Ramos (cell line): ENCODE data around the gene GRID2IP.
"Not testable (repeated sequence)": the region's sequence is repeated elsewhere in the genome, so short reads cannot be mapped to it uniquely, and the experiment has no call there.

ENCODE experiments used
- in situ Hi-C: fragments of 300-500 bp; cut with MboI; formaldehyde crosslinking; loops from one replicate; pipeline ENCODE4 v1.14.3; 2022; ENCODE audit warnings: low sequenced_read_pairs; ENCODE audit not compliant: unreplicated experiment

GRID2IP gene

DNA sequence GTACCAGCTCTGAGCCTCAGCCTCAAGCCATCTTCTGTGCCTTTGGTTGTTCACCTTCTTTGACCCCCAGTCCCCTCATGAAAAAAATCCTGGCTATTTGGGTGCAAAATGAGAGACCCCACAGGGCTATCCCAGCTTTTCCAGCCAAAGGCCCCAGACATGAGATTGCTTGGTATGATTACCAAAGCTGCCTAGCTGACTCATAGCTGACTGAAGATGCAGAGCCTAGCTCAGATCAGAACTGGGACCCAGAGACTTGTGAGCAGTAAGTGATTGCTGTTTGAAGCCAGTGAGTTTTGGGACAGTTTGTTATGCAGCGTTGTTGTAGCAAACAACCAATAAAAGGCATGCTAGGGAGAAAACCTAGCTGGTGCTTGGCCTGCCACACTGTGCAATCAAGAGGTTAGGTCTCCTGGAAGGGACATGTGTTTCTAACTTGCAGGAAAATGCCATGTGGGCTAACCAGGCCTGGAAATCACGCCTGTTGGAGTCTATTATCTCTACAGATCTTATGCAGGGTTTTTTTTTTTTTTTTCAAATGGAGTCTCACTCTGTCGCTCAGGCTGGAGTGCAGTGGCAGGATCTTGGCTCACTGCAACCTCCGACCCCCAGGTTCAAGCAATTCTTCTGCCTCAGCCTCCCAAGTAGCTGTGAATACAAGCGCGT lies 55.5 kb downstream of the GRID2IP start:
- in situ Hi-C loops, result no loop called here

DNA sequence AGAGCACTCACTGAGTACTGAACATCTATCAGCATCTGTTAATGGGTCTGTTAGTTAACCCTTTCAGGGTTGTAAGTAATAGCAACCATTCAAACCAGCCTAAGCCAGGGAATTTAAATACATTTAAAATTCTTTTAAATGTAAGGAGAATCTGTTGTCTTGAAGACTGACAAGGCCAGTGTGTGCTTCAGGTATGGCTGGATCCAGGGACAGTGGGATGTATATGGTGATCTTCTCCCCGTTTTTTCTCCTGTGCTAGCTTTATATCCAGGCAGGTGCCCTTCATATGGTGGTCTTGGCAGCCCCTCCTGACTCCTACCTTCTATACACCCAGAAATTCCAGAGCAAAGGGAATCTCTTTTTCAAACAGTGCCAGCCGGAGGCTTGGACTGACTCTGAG lies 56.9 kb downstream of the GRID2IP start:
- in situ Hi-C loops, result no loop called here

DNA sequence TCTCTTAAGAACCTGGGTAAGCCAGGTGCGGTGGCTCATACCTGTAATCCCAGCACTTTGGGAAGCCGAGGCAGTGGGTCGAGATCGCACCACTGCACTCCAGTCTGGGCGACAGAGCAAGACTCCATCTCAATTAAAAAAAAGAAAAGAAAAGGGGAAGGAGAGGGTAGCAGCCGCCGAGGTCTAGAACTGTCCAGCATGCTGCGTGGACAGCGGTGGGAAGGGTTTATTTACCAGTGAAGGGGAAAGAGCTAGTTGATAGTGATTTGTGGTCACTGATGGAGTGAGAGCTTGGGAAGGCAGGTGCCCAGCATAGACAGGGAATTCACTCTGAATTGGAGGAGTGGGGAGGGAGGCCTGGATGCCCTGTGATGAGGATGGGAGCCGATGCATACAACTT lies 60.1 kb downstream of the GRID2IP start:
- in situ Hi-C loops, result no loop called here

DNA sequence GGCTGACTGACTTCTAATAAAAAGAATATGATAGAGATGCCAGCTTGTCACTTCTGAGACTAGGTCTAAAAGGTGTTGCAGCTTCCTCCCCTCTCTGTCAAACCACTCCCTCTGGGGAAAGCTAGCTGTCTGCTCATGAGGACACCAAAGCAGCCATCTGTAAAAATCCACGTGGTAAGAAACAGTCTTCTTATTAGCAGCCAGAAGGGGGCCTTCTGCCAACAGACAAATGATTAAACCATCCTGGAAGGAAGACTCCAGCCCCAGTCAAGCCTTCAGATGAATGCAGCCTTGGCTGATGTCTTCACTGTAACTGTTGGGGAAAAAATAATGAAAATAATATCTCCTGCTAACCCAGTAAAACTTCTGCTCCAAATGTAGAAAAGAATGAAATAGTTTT lies 61.6 kb downstream of the GRID2IP start:
- in situ Hi-C loops, result no loop called here

DNA sequence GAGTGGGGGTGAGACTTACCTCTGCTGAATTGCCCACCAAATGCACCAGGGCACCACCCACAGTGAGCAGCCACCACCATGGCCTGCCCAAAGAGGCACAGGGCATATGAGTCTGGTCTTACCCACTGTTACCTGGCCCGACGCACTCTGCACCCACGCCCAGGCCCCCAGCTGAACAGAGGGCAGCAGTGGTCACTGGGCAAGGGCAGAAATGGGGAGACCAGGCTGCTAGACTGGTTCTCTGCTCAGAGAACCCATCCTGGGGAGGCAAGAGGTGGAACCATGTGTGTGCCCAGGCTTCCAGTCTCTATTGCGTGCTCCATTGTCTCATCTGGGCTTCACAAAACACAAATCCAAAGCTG lies 64.1 kb downstream of the GRID2IP start:
- in situ Hi-C loops, result no loop called here

DNA sequence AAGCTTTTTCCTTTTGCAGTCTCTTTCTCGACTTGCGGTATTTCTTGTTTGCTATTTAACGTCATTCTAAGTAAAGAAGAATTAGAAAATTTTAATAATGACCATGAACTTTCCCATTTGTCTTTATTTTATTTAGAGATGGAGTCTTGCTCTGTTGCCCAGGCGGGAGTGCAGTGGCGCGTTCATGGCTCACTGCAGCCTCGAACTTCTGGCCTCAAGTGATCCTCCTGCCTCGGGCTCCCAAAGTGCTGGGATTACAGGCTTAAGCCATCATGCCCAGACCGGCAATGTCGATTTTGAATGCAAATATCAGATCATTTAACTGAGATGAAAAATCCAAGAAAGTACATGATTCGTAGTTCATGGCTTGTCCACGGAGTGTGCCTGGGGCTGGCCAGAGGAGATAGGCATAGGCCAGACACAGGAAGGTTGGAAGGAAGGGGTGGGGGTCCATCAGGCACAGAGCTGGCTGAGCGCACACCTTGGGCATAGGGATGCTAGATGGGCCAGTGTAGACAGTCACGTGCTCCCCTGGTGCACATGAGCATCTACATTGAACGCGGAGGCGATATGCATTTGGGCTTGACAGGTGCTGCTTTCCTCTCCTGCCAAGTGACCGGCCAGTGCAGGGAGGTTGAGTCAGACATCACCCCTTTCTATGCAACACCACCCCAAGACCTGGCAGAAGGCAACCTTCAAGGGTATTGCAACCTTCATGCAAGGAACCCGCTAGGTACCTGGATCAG lies 64.7 kb downstream of the GRID2IP start:
- in situ Hi-C loops, result no loop called here

DNA sequence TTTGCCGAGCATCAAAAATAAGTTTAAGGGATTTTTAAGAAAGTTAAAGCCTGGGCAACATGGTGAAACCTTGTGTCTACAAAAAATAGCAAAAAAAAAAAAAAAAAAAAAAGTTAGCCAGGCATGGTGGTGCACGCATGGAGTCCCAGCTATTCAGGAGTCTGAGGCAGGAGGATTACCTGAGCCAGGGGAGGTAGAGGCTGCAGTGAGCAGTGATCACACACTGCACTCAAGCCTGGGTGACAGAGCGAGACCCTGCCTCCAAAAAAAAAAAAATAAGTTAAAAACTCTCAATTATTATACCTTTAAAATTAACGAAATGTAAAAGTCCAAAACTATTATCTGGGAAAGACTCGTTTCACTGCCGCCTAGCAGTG lies 68.5 kb downstream of the GRID2IP start:
- in situ Hi-C loops, result no loop called here

DNA sequence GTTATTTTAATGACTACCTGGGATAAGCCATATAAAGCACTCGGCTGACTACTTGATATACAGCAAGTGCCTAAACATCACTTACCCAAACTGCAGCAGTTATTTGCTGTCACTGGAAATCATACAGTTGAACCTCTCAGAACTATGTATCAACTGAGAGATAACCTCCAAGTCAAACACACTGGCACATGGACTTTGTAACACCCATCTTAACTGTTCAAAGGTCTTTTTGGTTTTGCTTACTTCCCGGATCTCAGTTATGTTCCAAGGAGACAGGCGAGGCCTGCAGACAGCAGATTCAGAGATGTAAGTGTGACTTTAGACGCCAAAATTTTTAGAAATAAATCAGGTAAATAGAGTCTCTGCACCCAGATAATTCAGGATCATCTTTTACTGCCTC lies 69.0 kb downstream of the GRID2IP start:
- in situ Hi-C loops, result no loop called here

DNA sequence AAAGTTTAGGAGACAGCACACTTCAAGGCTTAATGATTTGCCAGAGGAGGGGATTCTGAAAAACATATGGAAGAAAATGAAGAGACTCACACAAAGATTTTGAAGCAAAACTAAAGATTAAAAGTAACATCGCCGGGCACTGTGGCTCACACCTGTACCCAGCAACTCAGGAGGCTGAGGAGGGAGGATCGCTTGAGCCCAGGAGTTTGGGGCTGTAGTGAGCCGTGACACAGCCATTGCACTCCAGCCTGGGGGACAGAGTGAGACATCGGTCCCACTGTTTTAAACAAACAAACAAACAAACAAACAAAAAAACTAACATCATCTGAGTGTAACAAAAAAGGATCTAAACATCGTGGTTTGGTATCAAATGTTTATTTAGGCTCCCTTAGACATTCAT lies 69.8 kb downstream of the GRID2IP start:
- in situ Hi-C loops, result no loop called here

DNA sequence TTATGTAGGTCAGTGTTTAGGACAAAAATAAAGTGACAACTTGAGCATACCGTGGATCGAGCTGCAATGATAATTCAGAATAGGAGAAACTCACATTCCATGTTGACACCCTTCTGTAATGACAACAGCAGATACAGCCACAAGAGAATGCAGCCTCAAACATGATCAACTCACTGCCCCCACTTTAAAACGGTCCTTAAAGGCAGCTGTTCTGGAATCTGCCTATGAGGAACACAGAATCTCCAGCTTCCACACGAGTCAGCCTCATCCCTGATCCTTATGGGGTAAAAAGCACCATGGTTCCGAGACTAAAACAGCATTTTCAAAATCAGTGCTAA lies 71.0 kb downstream of the GRID2IP start:
- in situ Hi-C loops, result no loop called here

DNA sequence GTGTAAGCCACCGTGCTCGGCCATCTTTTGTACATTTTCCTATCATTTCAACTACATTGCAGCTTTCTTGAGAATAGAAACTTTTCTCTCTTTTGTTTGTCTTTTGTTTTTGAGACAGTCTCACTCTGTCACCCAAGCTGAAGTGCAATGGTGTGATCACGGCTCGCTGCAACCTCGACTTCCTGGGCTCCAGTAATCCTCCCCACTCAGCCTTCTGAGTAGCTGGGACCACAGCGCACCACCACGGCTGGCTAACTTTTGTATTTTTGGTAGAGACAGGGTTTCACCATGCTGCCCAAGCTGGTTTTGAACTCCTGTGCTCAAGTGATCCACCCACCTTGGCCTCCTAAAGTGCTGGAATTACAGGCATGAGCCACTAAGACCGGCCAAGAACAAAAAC lies 72.2 kb downstream of the GRID2IP start:
- in situ Hi-C loops, result no loop called here

DNA sequence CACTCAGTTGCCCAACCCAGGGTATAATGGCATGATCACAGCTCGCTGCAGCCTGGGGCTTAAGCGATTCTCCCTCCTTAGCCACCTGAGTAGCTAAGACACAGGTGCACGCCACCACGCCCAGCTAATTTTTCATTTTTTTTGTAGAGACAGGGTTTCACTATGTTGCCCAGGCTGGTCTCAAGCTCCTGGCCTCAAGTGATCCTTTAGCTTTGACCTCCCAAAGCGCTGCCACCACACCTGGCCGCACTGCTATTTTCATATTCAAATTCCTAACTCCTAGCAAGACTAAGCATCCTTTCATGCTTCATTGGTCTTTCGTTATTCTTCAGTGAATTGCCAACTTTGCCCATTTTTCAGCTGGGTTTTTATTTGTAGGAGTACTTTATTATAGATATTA lies 73.1 kb downstream of the GRID2IP start:
- in situ Hi-C loops, result no loop called here

DNA sequence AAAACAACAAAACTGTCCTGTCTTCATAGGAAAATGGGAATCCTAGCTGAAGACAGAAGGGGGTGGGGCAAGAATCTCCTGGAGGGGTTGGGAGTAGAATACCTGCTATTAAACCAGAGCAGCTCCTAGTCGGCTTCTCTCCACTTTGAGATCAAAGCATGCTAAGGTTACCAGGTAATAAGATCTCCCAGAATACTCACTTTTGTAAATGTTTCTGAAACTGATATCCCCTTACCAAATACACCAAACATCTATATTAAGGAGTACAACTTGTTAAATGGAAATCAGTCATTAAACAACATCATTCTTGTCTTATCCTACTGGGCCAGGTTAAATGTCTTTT lies 74.0 kb downstream of the GRID2IP start:
- in situ Hi-C loops, result no loop called here

DNA sequence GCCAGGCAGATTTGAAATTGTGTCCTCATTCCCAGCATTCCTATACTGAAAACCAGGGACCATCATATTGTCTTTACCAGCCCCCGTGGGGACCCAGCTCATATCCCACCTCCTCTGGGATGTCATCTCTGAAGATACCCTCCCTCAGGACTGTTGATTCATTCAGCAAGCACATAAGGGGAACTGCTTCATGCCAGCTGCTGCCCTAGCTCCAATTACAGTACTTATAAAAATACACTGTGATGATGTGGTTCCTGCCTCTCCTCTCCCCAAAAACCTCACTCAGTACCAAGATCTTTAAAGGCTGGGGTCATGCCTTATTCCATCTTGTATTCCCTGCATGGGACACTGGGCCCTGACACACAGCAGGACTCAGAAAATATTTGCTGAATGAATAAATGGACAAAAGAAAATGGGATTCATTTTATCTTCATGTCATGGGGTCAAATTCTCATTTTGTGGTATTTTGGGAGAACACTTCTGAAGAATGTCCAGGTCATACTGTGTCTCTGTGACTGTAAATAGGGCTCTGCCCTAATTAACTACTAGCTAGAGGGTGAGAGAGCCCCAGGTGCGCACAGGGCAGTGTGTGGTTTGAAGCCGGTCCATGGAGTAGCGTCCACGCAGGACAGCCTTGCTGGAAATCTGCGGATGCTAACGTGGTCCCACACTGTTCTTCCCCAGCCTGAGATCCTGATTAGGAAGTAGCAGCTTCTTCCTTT lies 74.5 kb downstream of the GRID2IP start:
- in situ Hi-C loops, result no loop called here

DNA sequence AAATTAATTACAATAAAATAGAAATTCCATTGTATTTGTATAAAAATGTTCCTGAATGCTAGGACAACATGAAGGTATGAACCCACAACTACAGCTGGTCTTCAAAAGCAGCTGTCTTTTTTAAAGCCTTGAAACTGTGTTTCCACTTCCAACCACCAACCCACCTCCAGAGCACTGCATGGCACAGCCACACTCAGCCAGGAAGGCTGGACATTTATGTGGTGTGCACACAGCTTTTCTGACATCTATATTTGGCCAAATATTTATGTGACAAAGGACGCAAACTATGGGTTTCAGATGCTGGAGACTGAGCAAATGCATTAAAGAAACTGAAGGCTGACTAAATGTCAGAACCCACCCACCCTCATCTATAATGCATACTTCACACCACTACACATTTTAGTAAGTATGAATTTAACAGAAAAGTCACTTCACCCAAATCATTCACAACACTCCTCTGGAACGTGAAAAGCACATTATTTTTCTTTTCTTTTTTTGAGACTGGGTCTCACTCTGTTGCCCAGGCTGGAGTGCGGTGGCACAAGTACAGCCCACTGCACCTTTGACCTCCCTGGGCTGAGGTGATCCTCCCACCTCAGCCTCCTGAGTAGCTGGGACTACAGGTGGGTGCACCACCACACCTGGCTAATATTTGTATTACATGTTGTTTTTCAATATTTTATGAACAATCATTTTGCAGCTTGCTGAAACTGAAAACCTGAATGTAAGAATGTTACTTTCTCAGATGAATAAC lies 75.7 kb downstream of the GRID2IP start:
- in situ Hi-C loops, result no loop called here

DNA sequence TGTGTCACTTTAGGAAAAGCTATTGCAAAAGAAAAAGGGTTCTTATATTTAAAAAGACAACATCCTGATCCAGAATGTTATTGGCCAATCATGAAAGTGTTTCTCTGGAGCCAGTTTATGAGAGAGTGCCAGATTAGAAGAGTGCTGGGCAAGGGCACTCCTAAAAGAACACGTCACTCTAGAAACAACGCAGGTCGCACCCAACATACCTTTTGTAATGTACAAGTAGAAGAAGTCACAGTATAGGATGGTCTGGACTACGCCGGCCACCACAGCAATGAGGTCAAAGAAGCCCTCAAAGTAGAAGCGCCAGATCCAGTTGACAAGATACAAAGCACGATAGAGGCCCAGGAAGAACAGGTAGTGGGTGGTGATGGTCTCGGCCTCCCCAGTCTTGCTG lies 85.4 kb downstream of the GRID2IP start:
- in situ Hi-C loops, result no loop called here

DNA sequence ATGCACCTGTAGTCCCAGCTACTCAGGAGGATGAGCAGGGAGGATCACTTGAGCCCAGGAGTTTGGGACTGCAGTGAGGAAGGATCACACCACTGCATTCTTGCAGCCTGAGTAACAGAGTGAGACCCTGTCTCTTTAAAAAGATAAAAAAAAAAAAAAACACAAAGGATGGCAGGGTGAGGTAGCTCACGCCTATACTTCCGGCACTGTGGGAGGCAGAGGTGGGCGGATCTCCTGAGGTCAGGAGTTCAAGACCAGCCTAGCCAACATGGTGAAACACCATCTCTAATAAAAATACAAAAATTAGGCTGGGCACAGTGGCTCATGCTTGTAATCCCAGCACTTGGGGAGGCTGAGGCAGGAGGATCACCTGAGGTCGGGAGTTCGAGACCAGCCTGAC lies 87.7 kb downstream of the GRID2IP start:
- in situ Hi-C loops, result not testable (repeated sequence)

DNA sequence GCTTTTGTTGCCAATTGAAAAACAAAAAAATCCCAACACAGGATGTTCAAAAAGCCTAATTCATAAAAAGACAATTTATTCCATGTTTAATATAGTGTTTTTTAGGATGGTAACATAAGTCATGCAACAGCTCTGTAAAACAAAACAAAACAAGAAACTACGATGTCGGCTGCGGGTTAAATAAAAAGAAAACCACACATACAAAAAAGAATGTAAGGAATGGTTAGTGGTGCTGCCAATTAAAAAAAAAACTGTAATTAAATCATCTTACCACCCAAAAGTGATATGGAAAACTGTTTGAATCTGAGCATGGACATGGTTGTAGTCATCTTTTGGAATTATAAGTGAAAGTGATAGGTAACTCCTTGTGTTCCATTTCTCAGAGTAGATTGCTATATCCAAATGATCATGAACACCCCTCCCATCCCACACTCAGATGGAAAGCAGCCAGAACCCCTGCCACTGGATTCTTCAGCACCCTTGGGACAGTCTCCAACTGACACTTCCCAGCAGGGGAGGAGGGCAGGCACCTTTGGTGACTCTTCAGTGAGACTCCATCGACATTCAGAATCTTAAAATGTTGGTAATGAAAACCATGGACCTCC lies 89.2 kb downstream of the GRID2IP start:
- in situ Hi-C loops, result no loop called here

DNA sequence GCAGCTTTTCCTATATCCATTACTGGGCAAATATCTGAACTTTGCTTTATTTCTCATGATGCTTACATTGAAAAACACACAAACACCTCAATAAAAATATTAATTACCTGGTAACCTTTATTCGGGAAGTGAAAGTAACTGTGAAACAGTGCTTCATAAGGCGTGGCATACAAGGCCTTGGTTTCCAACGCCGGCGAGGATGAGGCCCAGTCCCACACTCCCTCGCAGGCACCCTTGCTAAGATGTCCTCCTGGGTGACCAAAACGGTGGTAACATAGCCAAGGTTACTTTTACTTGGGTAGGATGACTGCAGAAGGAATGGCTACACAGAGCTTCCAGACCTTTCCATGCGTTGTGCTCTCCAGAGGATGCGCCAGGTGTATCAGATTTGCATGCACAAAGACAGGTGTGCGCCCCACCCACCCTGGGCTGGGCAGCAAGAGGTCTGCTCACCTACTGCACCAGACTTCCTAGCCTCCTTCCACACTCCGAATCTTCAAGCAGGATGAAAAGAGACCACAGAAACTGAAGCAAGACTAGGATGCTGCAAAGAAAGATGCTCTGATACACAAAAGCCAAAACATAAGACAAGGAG lies 90.2 kb downstream of the GRID2IP start:
- in situ Hi-C loops, result no loop called here

DNA sequence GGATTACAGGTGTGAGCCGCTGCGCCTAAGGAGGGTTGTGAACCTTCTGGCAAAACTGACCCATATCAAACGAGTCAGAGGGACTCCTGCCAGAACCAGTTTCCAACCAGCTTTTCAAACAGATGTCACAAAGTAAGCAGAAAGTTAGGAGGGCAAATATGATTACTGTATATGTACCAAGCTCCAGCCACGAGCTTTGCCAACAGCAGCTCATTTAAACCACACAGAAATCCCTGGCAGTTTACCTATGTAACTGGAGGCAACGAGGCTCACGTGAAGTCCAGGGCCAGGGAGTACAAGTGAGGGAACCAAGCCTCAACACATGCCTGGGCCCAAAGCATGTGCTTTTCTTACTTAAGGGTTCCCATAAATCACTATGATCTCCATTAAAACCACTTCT lies 91.0 kb downstream of the GRID2IP start:
- in situ Hi-C loops, result no loop called here
